ELR (cell line): Measurements from ENCODE around the gene RPL19.
A peak's percentile ranks its signal among the peaks of the same experiment; 100 is the strongest.

Experiments used
- DNase-seq: peaks from one replicate; pipeline ENCODE4 v3.0.0-alpha.2; 2015; ENCODE audit warnings: low read depth

The RPL19 gene

DNA sequence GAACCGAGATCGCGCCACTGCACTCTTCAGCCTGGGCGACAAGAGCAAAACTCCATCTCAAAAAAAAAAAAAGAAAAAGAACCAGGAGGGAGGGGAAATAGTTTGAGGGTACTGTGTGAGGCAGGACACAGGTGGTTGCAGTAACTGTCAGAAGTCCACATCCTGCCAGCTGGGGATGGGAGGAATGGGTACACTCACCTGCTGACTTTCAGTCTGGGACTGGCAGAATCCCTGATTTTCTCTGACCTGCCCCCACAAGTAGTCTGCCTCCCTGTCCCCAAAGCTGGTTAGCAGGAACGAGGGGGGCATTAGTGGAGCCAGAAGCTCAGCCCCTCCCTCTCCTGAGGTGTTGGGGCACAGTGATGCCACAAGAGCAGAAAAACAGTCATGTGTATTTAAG lies 27.0 kb upstream of the RPL19 start:
- DNase-seq = no peak

DNA sequence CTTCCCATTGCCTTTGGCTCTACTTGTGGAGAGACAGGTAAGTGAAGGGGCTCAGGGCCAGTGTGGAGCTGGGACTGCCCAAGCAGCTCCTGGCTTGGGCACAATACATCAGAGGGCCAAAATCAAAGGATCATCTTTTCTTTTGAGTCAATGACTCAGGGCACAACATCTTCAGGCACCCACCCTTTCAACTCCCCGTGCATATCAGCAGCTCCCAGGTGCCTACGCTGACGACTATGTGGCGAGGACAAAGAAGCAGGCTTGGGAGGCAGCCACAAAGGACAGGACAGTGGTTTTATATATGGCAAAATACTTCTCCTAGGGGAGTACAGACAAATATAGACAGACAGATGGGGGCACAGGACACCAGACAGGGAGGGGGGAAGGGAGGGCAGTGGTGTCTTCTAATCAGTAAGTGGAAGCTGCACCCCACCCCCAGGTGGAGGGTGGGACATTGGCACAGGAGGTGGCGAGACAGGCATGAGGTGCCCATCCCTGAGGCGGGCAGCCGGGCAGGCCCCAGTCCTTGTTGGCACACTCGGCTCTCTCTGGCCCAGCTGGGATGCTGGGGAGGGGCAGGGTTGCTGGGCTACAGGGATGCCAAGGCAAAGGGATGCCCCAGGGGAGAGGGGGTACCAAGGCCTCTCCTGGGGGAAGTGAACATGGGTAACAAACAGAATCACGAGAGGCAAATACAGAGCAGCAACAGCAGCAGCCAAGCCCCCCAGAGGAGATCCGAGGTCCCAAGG lies 26.4 kb upstream of the RPL19 start:
- no peak for DNase-seq

DNA sequence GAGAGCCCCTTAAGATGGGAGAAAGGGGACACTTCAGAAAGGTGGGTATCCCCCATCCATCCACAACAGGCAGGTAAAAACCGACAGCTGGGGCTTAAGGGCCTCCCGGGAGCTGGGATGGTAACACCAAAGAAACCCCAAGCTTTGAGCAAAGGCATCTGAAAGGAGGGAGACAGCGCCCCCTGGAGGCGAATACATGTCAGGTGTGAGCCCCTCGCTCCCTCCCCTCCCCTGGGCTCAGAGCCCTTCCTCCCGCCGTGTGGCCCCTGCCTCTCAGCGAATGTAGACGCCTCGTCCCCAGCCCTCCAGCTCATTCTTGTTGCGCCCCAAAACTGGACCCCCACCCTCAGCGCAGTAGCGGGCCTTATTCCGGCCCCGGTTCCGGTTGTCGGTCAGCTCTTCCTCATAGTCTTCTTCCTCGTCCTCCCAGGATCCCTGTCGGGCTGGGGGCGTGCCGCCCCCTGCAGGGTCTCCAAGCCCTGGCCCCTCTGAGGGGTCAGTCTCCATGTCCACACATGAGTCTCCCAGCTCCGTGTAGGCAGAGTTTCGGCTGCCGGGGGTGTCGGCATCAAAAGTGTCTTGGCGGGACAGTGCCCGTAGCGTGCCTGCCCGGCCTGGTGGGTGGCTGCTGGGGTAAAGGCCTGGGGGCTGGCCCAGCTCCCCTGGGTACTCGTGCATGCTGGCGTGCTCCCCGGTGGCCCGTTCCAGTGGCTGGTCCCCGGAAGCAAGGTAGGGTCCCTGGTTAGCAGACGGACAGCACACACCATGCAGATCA lies 25.0 kb upstream of the RPL19 start:
- peak; percentile 74 for DNase-seq

DNA sequence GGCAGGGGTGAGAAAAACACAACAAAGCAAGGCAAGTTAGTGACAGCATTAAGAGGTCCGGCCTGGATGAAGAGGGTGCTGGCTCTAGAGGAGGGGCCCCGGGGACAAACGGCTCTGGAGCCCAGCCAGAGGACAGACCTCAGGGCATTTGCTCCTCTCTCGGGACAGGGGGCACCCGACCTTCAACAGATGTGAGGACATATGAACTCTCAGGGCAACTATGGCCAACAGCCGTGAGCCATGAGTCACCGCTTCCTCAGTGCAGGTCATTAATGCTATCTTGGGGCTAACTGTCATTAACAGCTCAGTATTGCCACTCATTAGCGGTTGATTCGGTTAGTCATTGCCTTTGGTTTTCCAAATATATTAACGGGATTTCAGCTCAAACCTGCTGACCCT lies 24.4 kb upstream of the RPL19 start:
- peak; percentile 46 for DNase-seq

DNA sequence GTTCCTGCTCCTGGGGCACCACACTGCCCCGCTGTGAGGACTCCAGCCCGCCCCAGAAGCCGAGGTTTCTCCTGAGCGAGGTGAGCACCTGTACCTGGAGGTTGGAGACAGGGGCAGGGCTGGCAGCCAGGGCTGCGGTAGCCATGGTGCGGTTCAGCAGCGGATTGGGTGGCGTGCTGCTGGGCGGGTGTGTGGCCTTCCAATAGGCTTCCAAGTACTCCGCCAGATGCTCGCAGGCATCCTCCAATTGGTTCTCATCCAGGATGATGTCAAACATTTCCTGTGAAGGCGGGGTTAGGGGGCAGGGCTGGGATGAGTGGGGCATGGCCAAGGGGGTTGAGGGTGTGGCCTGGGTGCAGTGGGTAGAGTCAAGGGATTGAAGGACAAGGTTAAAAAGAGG lies 22.8 kb upstream of the RPL19 start:
- no peak for DNase-seq

DNA sequence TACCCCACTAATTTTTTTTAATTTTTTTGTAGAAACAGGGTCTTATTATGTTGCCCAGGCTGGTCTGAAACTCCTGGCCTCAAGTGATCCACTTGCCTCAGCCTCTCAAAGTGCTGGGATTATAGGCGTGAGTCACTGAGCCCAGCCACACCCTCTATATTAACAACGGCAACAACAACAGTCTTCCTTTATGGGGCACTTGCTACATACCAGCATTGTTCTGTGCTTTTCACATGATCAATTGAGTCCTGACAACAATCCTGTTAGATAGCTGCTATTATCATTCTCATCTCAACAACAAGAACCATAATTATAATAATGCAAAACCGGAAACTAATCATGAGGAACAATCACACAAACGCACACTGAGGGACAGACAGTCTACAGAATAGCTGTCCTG lies 21.5 kb upstream of the RPL19 start:
- DNase-seq = peak; percentile 56

DNA sequence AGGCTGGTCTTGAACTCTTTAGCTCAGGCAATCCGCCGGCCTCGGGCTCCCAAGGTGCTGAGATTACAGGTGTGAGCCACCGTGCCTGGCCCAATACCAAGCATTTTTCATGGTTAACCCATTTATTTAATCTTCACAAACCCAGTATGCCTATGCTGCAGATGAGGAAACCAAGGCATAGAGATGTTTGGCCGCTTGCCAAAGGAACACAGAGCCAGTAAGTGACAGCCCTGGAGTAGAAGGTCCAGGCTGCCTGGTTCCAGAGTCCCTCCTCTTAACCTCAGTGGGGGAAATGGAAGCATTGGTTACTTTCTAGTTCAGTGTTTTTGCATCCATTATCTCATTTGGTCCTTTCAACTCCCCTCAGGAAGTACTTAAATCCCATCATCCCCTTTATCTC lies 18.8 kb upstream of the RPL19 start:
- no peak for DNase-seq

DNA sequence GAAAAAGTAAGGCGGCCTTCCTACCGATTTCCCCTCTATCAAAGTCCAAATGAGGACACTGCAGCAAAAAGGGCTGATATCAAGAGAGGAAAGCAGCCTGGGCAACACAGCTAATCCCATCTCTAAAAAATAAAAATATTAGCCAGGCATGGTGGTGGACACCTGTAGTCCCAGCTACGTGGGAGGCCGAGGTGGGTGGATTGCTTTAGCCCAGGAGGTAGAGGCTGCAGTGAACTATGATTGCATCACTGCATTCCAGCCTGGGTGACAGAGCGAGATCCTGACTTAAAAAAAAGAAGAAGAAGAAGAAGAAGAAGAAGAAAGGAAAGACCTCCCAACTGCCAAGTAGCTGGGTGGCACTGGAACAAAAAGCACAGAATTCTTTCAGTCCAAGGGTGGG lies 17.0 kb upstream of the RPL19 start:
- DNase-seq = no peak

DNA sequence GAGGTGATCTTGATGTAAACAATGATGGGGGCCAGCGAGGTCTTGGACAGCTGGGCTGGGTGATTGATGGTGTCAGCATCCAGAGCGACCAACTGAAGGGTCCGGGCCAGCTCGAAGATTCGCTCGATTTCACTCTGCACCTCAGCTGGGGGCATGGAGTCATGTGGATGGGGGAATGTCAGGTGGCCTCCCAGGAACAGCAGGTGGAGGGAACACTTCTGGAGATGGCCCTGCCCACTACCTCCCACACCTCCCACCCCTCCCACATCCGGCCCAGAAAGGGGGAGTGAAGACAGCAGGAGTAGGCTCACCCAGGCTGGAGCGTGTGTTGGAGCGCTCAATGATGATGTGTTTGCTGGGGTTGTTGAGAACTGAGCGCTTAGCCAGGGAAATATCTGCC lies 16.4 kb upstream of the RPL19 start:
- no peak for DNase-seq

DNA sequence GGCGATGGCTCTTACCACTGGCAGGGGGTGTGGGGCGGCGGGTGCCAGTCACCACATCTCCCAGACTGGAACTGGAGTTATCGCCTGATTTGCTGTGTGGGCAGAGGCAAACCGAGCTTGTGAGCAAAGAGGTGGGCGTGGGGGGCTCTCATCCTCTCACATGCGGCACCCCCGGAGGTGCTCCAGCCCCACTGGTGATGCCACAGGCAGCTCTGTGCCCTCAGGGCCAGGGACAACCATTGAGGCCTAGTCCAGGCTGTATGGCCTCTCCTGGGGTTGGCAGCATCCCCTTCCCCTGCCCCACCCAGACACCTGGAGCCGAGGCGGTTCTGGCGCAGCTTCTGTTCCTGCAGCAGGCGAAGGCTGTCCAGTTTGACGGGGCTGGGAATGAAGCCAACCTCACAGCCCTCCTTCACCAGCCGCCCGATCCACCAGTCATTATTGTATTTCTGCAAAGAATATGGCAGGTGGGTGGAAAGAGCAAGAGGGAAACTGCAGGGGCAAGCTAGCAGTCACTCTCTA lies 13.5 kb upstream of the RPL19 start:
- no peak for DNase-seq

DNA sequence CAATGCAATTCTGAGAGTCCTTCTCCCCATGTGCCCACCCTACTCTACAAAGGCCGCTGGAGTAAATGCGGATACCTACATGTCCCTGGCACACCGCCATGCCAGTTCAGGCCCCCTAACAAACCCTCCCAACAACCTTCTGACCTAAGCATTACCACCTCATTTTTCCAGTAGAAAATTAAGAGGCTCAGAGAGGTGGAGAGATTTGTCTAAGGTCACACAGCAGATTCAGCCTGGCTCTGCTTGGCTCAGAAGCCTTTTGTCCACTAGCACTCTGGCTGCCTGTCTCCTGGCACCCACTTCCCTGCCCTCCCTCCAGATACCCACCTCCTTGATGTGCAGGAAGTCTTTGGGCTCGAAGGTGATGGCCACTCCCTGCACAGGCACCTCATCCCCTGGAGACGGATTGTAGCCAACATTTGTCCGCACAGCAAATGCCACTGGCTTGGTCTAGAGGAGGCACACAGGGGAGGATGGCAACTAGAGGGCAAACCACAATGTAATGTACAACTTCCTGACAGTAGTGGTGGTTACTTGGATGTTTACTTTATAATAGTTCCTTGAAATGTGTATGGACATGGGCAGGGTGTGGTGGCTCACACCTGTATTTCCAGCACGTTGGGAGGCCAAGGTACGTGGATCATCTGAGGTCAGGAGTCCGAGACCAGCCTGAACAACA lies 12.8 kb upstream of the RPL19 start:
- no peak for DNase-seq

DNA sequence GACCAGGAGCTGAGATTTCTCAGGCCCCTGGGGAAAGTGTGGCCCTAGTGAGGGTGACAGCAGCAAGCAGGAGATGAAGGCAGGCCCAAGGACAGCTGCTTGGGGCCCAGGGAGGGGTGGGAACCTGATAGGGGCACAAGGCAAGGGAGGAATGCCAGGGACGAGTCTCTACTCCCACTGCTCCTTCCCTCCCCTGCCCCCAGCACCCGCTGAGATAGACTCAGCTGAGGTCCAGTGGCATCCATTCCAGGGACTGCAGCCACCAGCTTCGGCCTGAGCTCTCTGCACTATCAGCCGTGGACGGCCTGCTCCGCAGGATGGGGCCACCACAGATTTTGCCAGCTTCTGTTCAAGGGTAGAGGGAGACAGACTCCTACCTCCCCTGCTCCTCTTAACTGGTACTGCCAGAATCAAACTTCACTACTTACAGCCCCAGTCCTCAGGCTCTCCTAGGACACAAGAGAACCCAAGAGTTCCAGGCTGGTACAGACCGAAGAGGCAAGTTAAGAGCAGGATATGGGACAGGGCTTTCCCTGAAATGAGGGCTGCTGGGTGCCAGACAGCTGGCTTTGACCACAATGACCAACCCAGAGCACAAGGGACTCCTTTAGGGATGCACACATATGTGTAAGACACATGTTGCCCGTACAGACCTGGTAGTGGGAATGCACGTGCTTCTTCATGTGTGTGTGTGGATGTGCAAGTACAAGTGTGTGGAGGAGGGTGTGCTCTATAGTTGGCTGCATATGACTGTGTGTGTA lies 8.2 kb upstream of the RPL19 start:
- DNase-seq = no peak

DNA sequence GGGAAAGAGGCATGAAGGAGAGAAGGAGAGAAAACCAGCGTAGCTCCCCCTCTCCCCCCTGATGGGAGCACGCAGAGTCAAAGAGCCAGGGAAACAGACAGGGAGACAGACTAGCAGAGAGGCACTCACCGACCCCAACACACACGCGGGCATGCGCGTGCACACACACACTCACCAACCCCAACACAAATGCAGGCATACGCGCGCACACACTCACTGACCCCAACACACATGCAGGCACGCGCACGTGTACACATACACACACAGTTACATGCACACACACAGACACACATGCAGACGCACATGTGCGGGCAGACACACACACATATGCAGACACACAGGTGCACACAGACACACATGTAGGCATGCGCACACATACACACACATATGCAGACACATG lies 7.2 kb upstream of the RPL19 start:
- no peak for DNase-seq

DNA sequence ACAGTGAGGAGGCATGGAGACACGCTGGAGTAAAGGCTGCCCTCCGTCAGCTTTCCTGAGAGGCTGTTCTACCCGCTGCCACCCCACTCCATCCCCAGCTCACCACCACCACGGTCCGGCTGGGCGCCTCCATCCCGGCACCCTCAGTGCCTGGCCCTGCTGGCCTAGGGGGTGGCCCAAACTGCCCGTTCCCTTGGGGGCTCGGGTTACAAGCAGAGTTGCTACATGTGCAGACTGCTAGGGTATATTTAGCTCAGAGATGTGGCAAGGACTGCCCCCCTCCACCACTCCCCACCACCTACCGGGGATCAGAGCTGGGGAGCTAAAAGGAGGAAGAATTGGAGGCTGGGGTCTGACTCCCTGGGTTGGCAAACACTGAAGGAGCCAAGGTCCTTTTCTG lies 6.7 kb upstream of the RPL19 start:
- DNase-seq = no peak

DNA sequence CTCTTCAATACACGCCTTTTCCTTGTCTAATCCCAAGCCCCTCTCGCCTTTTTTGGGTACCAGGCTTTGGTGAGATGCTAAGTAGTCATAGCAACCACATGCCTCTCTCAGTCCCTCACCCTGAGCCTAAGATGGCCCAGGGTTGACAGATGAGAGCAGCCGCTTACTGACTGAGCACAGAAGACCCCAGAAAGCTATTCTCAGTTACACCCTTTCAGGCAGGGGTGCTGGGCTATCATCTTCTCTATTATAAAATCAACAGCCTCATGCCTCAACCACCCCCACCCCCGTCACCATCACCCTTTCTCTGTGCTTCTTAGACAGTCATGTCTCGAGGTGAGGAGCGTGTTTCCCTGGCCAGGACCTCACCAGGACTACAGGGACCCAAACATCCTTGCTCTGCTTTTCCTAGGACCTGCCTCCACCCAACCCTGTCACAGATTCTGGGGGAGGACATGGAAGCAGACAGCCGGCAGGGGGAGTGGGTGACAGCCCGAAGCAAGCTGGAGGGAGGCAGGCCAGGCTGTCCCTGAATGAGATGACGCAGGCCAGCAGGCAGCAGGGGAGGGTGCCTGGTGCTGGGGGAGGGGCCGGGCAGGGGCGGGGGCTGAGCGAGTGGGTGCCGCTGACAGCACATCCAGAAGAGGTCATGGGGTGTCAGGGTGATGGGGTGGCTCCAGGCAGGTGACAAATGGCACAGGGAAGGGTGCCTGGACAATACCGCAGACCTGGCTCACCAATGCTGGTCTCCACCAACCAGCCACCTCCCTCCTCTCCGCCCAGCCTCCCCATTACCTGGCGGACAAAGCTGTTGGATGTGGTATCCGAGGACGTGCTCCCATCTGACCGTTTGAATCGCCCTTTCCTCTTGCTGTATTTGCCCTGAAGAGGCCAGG lies 5.7 kb upstream of the RPL19 start:
- DNase-seq = peak; percentile 72

DNA sequence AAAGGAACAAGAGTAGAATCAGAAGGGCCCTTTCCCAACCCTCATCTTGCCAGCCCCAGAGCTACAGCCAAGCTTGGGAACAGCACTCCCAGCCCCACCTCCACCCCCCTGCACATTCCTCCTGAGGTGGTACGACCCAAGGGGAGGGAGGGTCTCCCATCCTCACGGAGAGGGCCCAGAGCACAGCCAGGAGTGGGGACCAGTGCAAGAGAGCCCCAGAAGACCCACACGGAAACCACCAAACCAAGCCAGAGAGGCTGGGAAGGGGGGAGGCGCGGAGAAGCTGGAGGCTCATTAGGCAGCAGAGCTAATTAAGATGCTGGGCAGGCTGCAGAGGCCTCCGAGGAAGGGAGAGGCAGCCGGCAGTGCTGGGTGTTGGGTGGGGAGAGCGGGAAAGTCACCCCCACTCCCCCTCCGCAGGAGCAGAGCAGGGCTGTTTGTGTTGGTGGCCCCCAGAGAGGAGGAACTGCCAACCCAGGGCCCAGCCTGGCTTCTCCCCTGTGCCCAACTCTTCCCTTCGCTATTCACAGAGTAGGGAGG lies 5.0 kb upstream of the RPL19 start:
- no peak for DNase-seq

DNA sequence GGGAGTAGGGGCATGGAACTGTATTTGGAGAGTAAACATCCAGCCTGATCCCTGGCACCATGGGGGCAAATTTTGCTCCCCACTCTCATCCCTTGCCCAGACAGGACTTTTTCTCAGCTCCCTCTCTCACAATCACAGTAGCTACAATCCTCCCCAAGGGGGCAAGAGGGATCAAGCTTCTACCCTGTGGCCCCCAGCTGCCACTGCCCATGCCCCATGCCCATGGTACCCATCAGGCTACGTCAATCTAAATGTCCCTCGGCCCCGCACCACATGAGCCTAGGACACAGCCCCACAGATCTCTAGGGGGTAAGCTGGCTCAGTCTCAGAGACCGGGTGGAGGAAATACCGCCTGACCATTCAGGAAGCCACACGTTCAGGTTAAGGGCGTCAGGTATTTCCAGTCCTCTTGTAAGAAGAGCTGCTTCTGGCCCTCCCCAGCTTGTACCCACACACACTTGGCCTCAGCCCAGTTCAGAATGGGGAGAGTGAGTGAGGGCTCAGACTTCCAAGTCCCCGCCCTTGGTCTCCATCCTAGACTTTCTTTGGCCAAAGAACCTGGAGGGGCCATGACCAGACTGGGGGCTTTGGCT lies 4.4 kb upstream of the RPL19 start:
- DNase-seq = no peak

DNA sequence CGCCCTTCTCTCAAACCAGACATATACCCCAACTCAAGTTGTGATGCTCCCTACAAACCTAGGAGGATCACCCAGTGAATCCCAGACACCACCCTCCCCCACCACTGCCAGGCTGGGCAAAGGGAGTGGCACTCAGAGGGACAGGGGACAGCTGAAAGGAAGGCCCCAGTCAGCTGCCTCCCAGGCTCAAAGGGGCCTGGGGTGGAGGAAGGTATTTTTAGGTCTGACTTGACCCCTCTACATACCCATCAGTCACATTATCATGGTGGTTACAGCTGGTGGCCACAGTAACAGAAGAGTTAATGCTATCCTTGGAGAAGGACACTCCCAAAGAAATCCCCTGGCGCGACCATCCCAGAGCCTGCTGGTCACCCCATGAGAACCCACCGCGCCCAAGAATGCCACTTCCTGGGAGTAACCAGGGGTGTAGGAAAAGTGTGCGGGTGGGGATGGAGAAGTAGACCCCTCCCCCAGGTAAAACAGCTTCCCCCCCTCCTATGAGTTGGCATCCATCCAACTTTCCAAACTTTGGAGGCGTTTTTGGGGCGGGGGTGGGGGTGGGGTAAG lies 3.8 kb upstream of the RPL19 start:
- DNase-seq = no peak

DNA sequence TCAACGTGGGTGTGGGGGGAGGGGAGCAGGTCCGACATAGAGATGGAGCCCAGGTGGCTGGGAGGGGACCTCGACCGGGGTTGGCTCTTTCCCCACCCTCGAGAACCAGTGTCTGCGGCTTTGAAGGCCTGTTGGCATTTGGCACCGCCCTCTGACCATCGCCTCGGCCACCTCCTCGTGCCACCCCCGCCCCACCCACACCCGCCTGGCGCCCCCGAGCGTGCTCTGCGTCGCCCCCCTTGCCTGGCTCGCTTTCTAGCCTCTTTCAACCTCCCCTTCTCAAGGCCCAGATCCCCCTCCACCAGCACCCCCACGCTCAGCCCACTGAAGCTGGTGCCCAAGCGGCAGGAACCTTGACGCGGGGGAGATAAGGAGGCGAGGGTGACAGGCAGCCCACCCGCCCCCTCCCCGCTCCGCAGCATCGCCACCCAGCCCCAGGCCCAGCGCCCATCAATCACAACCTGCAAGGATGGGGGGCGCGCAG lies 3.2 kb upstream of the RPL19 start:
- DNase-seq = peak; percentile 56
